GM21737 (cell line): ENCODE measurements around the gene STAT5B.
"Not testable (repeated sequence)": the region's sequence is repeated elsewhere in the genome, so short reads cannot be mapped to it uniquely, and the experiment has no call there.

Experiments
- ATAC-seq: cut with Tn5 transposase; IDR thresholded peaks from one replicate; pipeline ENCODE4 v1.9.1; 2021; ENCODE audit warnings: mild to moderate bottlenecking, moderate library complexity; ENCODE audit not compliant: unreplicated experiment

Gene STAT5B

GRCh38 chr17:42200706-42201457, 75.3 kb downstream of the STAT5B start:
- no peak for ATAC-seq

GRCh38 chr17:42199416-42200011, 76.7 kb downstream of the STAT5B start:
- ATAC-seq: no peak

DNA sequence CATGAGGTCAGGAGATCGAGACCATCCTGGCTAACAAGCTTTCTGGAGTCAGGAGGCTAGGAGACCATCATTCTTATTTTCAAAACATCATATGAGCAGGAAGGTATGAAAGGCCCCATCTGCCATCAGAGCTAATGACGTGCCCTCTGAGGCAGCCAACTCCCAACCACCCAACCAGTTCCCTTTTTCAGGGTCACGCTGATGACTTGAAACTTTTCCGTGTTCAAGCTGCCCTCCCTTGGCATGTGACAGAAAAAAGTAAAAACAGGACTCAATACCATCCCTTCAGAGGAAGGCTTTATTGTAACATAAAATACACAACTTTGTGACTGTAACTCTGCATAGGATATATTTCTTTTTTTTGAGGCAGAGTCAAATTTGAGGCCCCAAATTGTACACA, 77.3 kb downstream of the STAT5B start:
- ATAC-seq: no peak

DNA sequence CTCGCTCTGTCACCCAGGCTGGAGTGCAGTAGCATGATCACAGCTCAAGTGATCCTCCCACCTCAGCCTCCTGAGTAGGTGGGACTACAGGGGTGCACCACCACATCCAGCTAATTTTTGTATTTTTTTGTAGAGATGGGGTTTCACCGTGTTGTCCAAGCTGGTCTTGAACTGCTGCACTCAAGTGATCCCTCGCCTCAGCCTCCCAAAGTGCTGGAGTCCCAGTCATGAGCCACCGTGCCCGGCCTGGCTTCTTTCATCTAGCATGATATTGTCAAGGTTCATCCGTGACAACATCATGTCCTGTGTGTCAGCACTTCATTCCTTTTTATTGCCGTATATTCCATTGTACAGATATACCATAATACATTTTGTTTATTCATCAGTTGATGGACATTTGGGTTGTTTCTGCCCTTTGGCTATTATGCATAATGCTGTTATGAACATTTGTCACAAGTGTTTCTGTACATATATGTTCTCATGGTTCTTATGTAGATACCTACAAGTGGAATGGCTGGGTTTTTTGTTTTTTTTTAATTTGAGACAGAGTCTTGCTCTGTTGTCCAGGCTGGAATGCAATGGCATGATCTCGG, 78.5 kb downstream of the STAT5B start:
- ATAC-seq: no peak

- ATAC-seq: peak; percentile 80
These were observed 82.0 kb downstream of the STAT5B start, which contains the start of gene GHDC for GRCh38 chr17:42193969-42194899. TSS of gene GHDC (minus strand) at chr17:42194494. CDS start at chr17:42193581, 913 bp downstream.

DNA sequence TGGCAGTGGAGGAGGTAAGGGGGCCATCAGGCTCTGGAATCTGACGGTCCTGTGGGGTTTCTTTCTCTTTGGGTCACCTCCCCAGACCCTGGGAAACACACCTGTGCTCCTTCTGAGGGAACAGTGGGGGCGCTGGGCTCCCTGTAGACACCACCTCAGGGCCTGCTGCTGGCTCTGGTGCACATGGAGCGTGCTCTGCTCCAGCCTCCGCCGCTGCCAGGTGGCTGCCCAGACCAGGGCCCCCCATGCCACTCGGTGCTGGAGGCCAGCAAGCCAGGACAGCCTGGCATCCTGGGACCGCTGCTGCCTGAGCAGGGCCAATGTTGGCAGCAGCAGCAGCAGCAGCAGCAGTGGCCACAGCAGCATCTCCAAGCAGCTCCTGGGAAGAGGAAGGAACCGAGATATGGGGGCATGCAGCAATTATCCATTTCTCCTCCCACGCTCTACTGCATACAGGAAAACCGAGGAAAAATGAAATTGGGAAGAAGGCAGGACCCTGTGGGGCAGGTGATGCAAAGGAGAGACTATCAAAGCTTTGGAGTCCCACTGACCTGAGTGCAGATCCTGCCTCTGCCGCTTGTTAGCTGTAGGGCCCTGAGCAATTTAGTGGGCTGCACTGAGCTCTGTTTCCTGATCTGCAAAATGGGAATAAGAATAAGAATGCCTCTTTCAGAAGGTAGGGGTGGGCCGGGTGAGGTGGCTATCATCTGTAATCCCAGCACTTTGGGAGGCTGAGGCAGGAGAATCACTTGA, 82.8 kb downstream of the STAT5B start:
- ATAC-seq: no peak

GRCh38 chr17:42192189-42193126, 83.7 kb downstream of the STAT5B start:
- no peak for ATAC-seq

DNA sequence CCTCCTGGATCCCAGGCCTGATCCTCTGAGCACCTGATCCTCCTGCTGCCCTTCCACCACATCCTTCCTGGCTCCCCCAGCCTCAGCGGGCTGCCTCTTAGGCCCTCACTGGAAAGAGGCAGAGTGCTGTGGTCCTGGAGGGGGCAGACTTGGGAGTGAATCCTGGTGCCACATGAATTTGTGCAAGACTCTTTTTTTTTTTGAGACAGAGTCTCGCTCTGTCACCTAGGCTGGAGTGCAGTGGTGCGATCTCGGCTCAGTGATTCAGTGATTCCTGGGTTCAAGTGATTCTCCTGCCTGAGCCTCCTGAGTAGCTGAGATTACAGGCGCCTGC, 84.9 kb downstream of the STAT5B start:
- ATAC-seq: no peak

- no peak for ATAC-seq
These were observed 85.5 kb downstream of the STAT5B start for GRCh38 chr17:42190491-42191274.

DNA sequence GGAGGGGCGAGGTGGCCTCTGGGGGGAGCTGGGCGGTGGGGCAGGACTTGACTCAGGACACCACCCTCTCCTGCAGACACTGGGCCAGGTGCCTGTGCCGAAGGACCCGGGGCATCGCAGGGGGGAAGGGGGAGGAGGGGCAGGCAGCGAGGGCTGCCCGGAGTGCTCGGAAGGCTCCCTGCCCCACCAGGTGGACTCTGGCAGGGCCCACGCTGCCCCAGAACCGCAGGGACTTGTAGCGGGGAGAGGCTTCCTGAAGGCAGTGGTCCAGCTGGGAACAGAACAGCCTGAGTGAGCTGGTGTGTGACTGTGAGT, 86.6 kb downstream of the STAT5B start:
- ATAC-seq: no peak

GRCh38 chr17:42188749-42189650, 87.2 kb downstream of the STAT5B start:
- ATAC-seq: no peak

DNA sequence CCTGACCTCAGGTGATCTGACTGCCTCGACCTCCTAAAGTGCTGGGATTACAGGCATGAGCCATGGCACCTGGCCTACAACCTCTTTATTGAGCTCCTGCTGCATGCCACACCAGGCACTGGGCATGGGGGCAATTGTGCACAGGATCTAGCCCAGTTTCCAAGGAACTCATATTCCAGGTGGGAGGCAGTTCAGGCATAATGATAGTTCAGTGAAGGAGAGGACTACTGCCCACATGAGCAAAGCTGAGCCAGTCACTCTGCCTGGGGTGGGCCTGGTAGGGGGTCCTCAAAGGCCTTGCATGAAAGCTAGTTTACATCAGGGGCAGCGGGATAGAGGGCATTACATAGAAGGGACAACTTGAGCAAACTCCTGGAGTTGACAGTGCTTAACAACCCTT, 88.4 kb downstream of the STAT5B start:
- ATAC-seq: no peak

- not testable (repeated sequence) for ATAC-seq
These were observed 90.0 kb downstream of the STAT5B start for GRCh38 chr17:42186191-42186590.

DNA sequence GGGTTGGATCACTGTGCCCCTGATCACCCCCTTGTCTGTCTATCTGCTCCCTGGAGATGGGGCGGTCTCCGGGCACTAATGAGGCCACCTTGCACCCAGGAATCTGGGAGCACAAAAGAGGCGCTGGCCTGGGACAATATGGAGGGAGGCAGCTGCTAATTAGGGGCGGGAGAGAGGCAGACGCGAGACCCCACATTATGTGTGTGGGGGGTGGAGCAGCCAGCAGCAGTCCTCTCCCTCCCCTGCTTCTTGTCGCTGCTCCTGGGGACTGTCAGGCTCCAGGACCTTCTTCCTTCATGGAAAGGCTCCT, 90.6 kb downstream of the STAT5B start:
- ATAC-seq: no peak

DNA sequence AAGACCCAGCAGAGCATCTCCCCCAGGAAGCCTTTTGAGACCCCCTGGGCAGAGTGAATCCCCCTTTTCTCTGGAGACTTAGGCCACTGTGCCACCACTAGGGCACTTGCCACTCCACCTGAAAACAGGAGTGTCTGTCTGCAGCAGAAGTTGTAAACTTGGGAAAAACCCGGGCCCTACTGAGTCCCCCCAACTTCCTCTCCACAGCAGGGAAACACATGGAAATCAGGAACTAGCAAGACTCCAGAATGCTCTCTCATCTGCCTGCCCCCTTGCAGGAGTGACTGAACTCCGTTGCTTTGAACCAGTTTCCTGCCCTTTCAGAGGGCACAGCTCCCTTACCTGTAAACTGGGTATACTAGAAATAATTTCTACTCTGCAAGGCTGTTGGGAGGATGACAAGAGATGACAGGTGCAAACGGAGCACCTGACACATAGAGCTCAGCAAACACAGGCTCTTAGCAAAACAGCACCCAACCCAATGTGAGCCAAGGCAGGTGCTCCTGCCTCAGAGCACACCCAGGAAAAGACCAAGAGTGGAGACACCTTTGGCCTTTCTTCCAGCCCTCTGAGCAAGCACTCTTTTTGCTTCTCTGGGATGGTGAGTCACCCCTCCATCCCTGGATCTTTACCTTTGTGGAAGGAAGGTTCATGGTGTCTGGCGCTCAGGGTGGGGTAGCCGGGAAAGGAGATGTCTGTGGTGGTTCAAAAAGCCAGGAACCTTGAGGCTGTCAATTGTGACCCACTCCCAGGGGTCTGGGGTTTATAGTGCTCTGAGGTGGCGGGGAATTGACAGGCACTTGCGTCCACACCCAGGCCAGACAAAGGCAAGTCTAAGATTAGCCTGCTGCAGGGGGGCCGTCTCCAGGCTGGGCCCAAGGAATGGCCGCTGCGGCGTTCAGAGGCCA, 91.2 kb downstream of the STAT5B start, which contains the start of gene HCRT:
HCRT (minus strand) TSS at position 740 of the 908 bp plus-strand sequence; CDS start at position 653, 87 bp downstream.
- ATAC-seq: no peak

- ATAC-seq: peak; percentile 61
These were observed 92.2 kb downstream of the STAT5B start for GRCh38 chr17:42183741-42184711.
